ENCODE results near the gene RHOT2. TPM values are rescaled to one million over a fixed set of nuclear protein-coding genes. Genes with fewer than 3 reads are reported as not detected.

RHOT2 gene
- total and polyA plus RNA-seq, 9 of the 15 experiments (the other 6 are each of a cell fraction or from before 2014, with no cell fraction given) = 5.0 to 373 (median 112) TPM

- TF ChIP-seq CBX1 (IDR thresholded peaks at IDR 0.05; ENCODE audit: low read depth) (peak; percentile 20; the same call in 1 of the 2 replicates), DACH1 (IDR thresholded peaks at IDR 0.05; ENCODE audit: partially characterized antibody) (no peak), NFXL1 (CRISPR knock-in tag; IDR thresholded peaks at IDR 0.05) (no peak), KLF16 (IDR thresholded peaks at IDR 0.05) (no peak), ZNF707 (CRISPR knock-in tag; conservative IDR thresholded peaks at IDR 0.05) (no peak), SIRT6 (IDR thresholded peaks at IDR 0.05; ENCODE audit: low read depth, low read length) (no peak), ZNF586 (CRISPR knock-in tag; conservative IDR thresholded peaks at IDR 0.05) (no peak), CUX1 (CRISPR knock-in tag; IDR thresholded peaks at IDR 0.05) (no peak), CGGBP1 (CRISPR knock-in tag; IDR thresholded peaks at IDR 0.05) (no peak), TAF7 (tag; IDR thresholded peaks at IDR 0.05) (no peak), ADNP (tag; IDR thresholded peaks at IDR 0.05) (no peak), RERE (CRISPR knock-in tag; IDR thresholded peaks at IDR 0.05; ENCODE audit: borderline replicate concordance) (no peak), ZC3H8 (IDR thresholded peaks at IDR 0.05) (no peak), NEUROD1 (IDR thresholded peaks at IDR 0.05; ENCODE audit: borderline replicate concordance, low read depth, low read length, partially characterized antibody) (no peak), CTBP1 (IDR thresholded peaks at IDR 0.05; ENCODE audit: borderline replicate concordance) (no peak), CHD4 (IDR thresholded peaks at IDR 0.05; ENCODE audit: insufficient read depth, insufficient replicate concordance, low read depth, low read length, poor library complexity, severe bottlenecking) (no peak)
Measured at GRCh38 chr16:683396-684070, 15.6 kb downstream of the RHOT2 start (continued).

All from K562 (cell line).